GM10266 (cell line): Measurements from ENCODE around the gene PROM2.

Experiments used
- DNase-seq: peaks from one replicate; pipeline ENCODE4 v3.0.0; 2012; ENCODE audit errors: extremely low spot score
- CTCF ChIP-seq: IDR thresholded peaks from 2 replicates; pipeline ENCODE4 v1.5.1; 2012; ENCODE audit warnings: mild to moderate bottlenecking, low read depth; ENCODE audit not compliant: control insufficient read depth, insufficient read depth; ENCODE audit errors: missing control alignments

Gene PROM2

GRCh38 chr2:95308426-95308990 is 34.3 kb downstream of the PROM2 start:
- DNase-seq = no peak
- TF ChIP-seq CTCF = no peak

- DNase-seq = no peak
- no peak for TF ChIP-seq CTCF
Observed at GRCh38 chr2:95309599-95309998, 35.4 kb downstream of the PROM2 start.

- TF ChIP-seq CTCF = no peak
- DNase-seq = no peak
Observed at GRCh38 chr2:95310216-95310615, 36.0 kb downstream of the PROM2 start.

- no peak for TF ChIP-seq CTCF
- DNase-seq = no peak
Observed at GRCh38 chr2:95310651-95311050, 36.4 kb downstream of the PROM2 start.

- TF ChIP-seq CTCF = no peak
- DNase-seq = no peak
Observed at GRCh38 chr2:95311815-95312542, 37.7 kb downstream of the PROM2 start.

GRCh38 chr2:95312543-95313201 is 38.4 kb downstream of the PROM2 start:
- DNase-seq = no peak
- no peak for TF ChIP-seq CTCF
